ENCODE data around the gene SRGAP3.

DNA sequence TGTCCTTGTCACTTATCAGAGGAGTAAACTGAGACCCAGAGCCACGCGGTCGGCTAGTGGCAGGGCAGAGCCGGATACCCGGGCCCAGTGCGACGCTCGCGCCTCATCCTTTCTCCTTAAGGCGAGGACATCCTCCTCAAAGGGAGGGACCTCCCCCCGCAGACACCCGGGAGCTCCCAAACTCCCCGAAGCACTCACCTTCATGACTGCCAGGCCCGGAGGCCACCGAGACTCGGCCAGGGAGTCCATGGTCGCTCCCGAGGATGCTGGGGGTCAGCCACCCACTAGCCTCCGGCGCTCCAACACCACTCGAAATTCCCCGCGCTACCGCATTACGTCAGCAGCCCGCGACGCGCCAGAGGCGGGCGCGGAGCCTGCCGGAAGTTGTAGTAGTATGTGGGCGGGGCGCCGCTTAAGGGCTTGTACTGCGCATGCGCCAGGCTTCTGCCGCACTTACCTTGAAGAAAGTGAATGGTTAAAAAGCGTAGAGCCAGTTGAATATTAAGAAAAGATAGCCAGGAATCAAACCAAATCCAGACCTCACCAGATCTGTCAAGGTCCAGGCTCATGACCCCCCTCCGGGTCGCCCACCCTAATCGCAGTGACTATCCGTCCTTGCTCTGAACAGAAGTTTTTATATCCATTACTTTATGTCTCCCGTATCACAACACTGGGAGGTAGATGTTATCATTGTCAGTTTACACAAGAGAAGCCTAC is 286.2 kb downstream of the SRGAP3 start, which contains the start of gene RAD18:
- TF ChIP-seq CTCF (IDR thresholded peaks at IDR 0.05) = no peak
- TF ChIP-seq POLR2A (IDR thresholded peaks at IDR 0.05) = no peak
- peak; percentile 58 to 90 (median 90) for TF ChIP-seq POLR2AphosphoS5 (IDR thresholded peaks at IDR 0.05)
- no peak for TF ChIP-seq EP300 (IDR thresholded peaks at IDR 0.05)
